Fibroblast of mammary gland (primary cell): Measurements from ENCODE around the gene ZNF653.
"Not testable (repeated sequence)": the region's sequence is repeated elsewhere in the genome, so short reads cannot be mapped to it uniquely, and the experiment has no call there.

ENCODE experiments used
- DNase-seq: peaks from one replicate; pipeline ENCODE4 v3.0.0-alpha.2; 2010; ENCODE audit warnings: low read depth
- H3K4me3 ChIP-seq: 2 replicates; pipeline ENCODE4 v1.5.1; 2011; ENCODE audit warnings: low read depth, mild to moderate bottlenecking, low read length, moderate library complexity; ENCODE audit not compliant: control insufficient read depth
- CTCF ChIP-seq: conservative IDR thresholded peaks from 2 replicates; pipeline ENCODE4 v1.5.1; 2011; ENCODE audit warnings: low read depth, low read length, inconsistent platforms; ENCODE audit not compliant: control insufficient read depth, insufficient read depth

ZNF653 gene

GRCh38 chr19:11444059-11444458 is 61.6 kb downstream of the ZNF653 start:
- DNase-seq: no peak
- no peak for TF ChIP-seq CTCF
- H3K4me3 ChIP-seq: no peak overlapping the region

- no peak overlapping the region for H3K4me3 ChIP-seq
- TF ChIP-seq CTCF: no peak
- no peak for DNase-seq
Measured at GRCh38 chr19:11437955-11438354, 67.7 kb downstream of the ZNF653 start.

GRCh38 chr19:11435833-11436313 is 69.8 kb downstream of the ZNF653 start:
- H3K4me3 ChIP-seq: peak overlapping the region; percentile 96
- DNase-seq: peak; percentile 20
- no peak for TF ChIP-seq CTCF

GRCh38 chr19:11435057-11435832 is 70.4 kb downstream of the ZNF653 start, which contains the start of the genes ODAD3 and PRKCSH:
Gene ODAD3 (minus strand): TSS chr19:11435121. CDS start chr19:11435016, 105 bp downstream.
Gene PRKCSH (plus strand): TSS chr19:11435635. CDS start chr19:11436118, 483 bp downstream.
- H3K4me3 ChIP-seq: peak within 1 kb of the TSS; percentile 96
- TF ChIP-seq CTCF: peak; percentile 85
- DNase-seq: peak; percentile 99

GRCh38 chr19:11434703-11435056 is 71.0 kb downstream of the ZNF653 start:
- DNase-seq: no peak
- no peak for TF ChIP-seq CTCF
- H3K4me3 ChIP-seq: peak overlapping the region; percentile 96

GRCh38 chr19:11433526-11433925 is 72.1 kb downstream of the ZNF653 start:
- DNase-seq, H3K4me3 ChIP-seq: not testable (repeated sequence)
